Measurements from ENCODE around the gene MAST4.

Gene MAST4

DNA sequence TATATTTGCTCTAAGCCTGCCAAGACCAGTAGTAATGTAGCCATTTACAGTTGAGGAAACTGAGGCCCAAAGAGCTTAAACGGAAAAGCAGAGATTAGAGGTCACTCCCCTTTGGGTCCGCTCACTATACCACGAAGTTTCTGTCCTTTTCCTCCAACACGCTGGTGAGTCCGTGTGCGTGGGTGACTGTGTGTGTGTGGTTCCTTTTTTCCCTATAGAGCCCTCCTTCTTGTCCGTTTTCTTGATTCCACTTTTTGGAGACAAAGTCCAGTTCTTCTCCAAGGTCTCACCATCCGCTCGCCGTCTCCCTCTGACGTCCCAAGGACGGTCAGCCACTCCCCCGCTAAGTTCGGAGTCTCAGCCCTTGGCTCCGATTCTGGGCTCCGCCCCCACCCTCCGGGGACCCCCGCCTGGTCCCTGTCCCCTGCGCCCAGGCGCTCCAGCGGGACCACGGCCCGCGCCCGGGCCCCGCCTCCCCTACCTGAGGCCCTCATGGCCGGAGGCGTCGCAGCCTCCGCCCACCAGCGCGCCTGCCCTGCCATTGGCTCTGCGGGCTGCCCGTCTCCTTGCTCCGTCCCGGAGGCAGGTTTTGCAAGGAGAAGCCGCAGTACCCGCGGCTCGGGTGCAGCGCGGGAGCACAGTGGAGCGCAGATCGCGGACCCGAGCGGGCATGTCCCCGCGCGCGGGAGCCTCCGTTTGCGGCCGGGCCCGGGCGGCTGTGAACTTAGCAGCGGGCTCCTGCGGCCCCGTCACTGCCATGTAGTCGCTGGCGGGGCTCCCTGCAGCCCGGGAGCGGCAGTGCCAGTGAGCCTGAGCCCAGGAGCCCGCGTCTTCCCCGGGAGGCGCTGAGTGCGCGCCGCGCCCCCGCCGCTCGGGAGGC is at the start of gene MAST4:
TSS of gene MAST4 (plus strand) at position 638 of the 880 bp plus-strand sequence. CDS start 263 bp downstream, outside the sequence.
- peak; percentile 73 for DNase-seq

DNA sequence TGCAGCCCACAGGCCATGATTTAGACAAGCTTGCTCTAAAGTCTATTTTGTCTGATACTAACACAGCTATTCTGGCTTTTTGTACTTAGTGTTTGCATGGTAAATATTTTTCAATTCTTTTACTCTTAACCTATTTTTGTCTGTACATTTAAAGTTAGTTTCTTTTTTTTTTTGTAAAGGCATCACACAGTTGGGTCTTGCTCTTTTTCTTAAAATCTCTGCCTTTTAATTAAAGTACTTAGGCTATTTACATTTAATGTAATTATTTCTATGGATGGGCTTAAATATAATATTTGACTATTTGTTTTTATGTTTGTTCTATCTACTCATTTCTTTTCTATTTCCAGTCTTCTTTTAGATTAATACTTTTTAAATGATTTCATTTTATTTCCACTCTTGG is 49.7 kb upstream of the MAST4 start:
- no peak for DNase-seq

DNA sequence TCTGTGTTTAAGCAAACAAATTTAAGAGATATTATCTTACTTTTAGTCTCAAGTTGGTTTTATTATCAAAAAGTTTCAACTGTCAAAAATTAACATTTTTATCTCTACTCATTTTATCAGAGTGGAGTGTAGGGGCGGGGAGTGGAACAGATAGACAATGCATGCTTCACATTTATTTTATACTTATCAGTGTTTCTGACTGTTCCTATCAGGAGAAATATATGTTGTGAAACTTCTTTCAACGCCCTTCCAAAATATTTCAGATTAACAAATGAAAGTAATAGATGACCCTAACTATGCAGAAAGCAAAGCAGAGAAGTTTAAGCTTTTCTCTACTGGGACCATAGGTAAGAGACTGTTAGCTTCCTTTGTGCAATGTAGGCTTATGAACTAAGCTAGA is 44.9 kb upstream of the MAST4 start:
- no peak for DNase-seq

DNA sequence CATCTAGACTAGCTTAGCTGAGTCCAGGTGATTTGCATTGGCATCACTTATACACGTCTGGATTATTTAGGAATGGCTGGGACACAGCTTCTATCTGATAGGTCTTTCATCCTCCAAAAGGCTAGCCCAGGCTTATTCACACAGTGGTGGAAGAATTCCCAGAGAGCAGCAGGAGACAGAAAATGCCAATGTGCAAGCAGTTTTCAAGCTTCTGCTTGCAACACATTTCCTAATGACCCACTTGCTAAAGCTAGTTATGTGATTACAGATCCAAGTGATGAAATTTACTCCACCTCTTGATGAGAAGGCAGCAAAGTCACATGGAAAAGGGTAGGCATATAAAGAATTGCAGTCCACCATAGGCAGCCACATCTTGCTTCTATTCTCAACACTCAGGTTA is 44.2 kb upstream of the MAST4 start:
- DNase-seq = no peak

DNA sequence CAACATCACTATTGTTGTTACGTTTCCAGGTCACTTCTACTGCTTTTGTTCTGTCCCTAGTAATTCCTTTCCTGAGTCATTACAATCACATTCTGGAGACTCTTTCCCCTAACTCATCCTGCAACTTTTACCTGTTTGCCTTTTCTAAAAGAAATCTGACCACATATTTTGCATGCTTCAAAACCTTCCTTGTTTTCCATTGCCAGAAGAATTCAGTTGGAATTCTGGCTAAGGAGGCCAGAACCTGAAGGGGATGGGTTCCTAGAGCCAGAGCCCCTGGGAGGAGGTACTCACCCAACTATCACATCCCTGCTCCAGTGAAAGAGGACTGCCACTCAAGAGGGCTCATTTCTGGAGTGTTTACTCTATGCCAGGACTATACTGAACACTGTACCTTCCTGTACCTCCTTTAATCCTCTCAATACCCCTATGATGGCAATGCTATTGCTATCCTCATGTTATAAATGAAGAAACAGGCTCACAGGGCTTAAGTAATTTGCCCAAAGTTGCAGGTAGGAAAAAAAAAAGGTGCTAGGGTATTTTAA is 42.8 kb upstream of the MAST4 start:
- no peak for DNase-seq

DNA sequence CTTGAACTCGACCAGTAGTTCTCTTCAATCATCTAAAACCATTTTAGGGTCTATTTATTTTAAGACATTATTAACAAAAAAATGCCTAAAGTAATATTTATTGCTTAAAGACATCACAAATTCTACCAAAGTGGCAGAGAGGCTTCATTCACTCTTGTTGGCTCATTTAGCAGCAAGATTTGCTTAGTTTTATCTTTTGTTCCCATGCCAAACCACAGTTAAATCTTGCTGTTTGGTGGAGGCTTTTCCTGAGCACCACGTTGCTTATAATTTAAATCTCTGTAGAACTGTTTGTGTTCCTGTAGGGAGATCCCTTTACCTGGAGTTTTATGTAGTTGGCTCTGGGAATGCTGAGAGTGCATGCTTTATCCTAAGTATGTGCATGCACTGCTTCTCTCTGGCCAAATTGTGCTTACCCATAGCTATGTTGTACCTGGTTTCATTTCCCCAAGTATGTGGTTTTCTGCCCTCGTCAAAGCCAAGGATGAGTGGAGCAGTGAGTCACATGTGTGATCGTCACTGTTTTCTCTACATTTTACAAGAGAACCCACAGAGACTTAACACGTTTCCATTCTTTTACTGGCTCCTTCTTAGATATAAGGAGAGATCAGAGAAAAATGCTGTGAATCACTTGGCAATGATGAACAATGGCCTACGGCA is 42.1 kb upstream of the MAST4 start:
- DNase-seq = no peak

DNA sequence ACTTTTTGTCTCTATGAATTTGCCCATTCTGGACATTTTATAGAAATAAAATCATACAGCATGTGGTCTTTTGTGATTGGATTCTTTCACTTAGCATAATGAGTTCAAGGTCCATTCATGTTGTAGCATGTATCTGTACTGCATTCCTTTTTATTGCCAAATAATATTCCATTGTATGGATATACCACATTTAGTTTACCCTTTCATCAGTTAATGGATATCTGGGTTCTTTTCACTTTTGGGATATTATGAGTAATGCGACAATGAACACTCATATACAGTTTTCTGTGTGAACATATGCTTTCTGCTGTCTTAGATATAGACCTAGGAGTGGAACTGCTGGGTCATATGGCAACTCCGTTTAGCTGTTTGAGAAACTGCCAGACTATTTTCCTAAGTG is 41.3 kb upstream of the MAST4 start:
- no peak for DNase-seq

DNA sequence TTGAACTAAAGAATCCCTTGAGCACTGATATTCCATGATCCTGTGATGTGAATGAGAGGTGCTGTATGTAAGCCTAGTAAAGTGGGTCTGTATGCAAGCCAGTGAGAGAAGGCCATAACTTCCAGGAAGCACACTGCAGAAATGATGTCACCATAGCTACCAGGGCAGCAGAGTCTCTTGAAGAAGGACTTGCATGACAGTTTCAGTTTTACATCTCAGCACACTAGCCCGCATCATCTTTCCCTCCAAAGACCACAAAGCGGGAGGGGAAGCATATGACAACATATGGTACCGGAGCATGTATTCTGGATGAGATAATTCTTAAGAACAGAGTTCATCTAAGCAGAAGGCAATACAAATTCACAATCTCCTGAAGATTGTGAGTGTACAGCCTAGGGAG is 37.6 kb upstream of the MAST4 start:
- no peak for DNase-seq

DNA sequence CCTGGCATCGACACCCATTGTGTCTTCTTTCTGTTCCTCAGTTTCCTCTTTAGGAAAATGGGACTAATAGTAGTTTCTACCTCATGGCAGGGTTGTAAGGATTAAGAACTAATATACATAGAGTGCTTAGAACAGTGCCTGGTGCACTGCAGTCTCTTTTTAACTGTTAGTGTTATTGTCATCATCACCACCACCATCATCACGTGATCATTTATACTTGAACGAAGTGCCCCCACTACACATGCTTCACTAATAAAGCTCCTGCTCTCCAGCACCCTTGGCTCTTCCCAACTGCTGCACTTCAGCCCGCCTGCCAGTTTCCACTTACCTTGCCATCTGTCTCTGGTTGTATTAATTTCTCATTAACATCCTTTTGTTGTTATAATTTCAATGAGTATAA is 35.8 kb upstream of the MAST4 start:
- no peak for DNase-seq

DNA sequence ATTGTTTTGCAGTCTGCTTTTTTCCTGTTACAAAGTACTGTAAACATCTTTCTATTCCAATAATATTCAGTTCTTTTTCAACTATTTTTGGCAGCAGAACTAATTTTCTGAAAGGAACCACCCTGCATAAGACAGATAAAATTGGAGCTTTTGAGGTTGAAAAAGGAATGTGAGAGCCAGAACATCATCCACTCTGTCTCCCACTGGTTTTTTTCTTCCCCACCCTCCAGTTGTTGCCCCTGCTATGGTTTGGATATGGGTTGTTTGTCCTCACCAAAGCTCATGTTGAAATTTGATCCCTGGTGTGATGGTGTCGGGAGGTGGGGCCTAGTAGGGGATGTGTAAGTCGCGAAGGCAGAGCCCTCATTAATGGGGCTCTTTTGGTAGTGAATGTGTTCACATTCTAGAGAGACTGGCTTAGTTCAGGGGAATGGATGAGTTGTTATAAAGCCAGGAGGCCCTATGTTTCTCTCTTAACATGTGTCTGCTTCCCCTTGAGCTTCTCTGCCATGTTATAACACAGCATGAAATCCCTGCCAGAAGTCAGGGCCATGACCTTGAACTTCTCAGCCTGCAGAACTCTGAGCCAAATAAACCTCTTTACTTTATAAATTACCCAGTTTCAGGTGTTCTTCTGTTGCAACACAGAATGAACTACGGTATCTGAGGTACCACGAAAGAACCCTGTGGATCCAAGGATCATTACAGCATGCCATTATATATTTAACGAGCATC is 34.8 kb upstream of the MAST4 start:
- DNase-seq = no peak

DNA sequence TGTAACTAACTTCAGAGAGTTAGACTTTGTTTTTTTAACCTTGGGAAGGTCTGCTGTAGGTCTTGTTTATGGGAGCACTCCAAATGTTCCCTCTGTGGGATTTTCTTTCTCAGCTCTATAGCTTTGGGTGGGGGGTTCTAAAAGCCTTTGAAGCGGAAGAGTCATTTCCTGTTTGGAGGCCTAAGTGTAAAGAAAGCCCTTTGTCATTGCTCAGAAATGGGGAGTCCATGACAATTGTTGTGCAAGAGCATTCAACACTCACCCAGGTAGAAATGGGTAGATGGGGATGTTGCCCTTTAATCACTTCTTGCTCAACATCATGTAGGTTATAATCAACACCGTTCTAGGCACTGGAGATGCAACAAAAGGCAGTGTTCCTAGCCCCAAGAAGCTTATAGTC is 30.3 kb upstream of the MAST4 start:
- no peak for DNase-seq

DNA sequence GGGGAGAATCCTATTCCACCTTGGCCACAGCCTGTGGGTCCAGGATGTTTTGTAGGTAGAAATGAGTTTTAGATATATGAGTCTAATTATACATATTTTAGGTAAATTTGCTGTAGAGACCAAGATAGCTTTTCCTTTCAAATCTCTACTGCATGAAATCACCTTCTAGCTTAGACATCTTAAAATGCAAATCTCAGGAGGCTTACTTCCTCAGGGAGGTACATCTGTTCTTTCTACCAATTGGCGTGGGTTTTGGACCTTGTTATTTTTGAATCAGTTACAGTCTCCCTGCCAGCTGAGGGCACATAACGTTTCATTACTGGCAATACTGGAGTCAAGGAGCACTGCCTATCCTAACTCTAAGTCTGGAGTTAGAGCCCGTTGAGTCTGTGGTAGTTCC is 28.7 kb upstream of the MAST4 start:
- DNase-seq = no peak

DNA sequence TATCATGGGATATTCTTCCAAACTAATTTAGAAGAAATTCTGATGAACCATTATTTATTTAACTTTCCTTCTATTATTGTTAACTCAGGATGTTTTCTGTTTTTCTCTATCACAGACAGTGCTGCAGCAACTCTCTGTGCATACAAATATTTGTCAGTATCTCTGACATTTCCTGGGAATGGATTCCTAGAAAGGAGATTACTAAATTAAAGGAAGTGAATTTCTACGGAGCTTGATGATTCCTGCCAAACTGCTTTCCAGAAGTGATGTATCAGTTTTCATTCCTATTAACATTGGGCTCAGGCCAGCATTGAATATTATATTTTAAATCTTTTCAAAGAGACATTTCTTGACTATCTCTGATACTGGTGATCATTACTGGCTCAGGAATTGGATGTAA is 26.0 kb upstream of the MAST4 start:
- no peak for DNase-seq

DNA sequence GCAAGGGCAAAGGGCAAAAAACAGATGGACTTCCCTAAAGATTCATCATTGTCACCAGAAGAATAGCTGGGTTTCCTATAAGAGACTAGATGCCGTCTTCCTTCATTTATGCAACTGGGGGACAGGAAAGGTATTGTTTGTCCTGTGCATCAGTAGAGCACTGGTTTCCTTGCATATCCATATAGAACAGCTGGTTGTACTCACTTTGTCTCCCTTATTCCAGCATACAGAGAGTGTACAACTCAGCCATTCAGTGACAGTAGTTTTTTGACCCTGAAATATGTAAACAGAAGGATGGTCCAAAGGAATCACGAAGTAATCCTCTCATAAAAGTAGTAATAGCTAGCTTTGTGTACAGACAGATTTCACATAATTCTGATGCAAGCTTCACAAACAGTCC is 22.5 kb upstream of the MAST4 start:
- DNase-seq = no peak

DNA sequence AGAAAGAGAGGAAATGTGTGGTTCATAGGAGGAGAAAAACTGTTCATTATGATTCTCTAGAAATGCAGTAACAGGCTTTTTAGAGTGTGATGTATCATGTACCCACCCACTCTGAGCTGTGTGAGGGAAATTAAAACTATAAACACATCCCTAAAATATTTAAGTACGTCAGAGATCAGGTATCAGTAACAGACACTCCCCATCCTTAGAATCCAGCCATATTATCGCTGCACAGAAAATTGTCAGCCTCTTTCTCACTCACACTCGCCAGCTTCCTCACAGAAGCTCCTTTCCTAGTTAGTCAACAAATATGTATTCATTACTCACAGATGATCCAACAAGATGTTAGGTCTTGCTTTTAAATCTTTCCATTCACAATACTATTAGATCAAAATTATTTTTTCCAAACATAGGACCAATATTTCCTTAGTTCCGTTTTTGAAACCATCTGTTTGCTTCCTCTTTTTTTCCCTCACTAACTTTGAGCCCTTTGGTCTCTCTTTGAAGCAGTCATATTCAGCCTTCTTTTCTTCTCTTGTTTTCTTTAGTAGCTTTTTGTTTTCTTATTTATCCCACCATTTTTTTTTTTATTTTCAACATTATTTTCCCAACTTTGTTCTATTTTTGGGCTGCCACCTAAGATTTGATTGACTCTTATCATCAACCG is 13.6 kb upstream of the MAST4 start:
- DNase-seq = no peak

DNA sequence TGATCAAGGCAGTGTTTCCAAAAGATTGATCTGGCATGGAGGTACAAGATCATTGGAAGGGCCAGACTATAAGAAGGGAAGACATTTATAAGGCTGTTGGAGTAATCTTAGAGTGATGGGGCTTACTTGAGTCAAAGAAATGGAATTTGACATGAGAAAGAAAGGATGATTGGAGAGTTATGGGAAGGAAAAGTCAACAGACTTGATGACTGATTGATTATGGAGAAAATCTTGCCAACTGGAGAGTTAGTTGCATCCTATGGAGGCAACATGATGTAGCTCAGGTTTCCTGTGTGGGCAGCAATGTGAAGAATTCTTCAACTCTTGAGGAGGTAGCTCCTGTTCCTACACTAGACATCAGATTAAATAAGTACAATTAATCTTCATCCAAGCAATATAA is 10.9 kb upstream of the MAST4 start:
- no peak for DNase-seq

DNA sequence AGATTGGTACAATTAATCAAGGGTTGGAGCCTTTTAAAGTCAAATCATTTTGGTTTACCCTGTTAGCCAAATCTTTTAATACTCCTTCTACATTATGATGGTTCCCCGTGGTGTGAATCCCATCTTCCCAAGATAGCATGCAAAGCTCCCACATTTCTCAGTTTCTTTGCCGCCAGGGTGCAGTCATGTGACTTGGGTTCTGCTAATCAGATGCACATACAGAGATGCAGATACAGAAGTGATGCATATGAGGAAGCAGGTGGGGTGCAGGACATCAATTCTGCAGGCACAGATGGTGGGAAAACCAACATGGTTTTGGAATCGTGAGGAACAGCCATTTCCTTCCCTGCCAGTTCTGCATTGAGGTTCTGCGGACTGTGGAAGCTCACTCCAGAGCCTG is 8.4 kb upstream of the MAST4 start:
- no peak for DNase-seq

DNA sequence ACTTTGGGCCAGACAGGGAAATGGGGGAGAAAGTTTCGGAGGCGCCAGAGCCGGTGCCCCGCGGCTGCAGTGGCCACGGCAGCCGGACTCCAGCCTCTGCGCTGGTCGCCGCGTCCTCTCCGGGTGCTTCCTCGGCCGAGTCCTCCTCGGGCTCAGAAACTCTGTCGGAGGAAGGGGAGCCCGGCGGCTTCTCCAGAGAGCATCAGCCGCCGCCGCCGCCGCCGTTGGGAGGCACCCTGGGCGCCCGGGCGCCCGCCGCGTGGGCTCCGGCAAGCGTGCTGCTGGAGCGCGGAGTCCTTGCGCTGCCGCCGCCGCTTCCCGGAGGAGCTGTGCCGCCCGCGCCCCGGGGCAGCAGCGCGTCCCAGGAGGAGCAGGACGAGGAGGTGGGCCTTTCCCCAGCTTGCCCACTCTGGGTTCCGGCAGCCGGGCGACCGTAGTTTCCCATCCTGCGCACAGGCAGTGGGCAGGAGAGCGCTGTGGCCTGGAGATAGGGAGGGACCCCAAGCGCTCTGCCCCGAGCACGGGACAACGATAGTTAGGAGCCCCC is 516 bp downstream of the MAST4 start:
- no peak for DNase-seq

DNA sequence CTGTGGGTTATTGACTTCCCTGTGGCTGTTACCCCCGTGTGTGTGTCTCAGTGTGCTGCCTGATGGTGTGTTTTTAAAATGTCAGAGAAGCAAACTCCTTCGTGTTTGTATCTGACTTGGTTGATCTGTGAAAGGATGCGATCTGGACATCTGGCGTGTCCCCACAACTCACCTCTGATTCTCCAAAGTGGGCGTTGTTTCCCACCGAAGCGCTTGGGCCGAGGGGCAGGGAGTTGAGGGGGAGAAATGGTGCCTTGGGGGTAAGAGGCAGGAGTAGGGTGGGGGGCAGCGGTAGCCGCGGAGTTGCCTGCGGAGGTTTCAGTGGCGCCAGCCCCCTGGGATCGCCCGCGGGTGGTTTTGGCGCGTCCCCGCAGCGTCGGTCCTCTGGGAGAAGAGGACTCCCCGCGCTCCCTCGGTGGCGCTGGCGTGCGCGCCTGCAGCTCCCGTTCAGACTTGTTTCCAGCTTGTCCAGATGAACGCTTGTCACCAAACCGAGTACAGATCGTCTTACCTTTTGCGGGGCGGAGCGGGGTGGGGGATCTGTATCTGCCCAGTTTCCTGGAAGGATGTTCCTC is 1.1 kb downstream of the MAST4 start:
- DNase-seq = peak; percentile 4

DNA sequence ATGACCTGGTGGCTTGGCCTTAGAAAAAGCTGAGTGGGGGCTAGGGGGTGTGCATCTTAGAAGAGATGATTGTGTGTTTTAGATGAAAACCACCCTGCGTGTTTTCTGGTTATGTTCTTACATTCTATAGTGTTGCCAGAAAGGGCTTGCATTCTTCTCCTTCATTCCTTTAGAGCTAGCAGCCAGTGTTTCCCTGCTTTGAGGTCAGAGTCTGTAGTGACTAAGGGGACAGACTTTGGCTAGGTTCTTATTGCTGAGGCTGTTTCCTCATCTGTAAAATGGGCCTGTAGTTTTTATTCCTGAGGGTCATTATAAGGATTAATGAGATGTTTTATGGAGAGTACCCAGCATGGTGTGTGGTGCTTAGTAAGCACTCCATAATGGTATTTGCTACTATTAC is 6.4 kb downstream of the MAST4 start:
- no peak for DNase-seq

DNA sequence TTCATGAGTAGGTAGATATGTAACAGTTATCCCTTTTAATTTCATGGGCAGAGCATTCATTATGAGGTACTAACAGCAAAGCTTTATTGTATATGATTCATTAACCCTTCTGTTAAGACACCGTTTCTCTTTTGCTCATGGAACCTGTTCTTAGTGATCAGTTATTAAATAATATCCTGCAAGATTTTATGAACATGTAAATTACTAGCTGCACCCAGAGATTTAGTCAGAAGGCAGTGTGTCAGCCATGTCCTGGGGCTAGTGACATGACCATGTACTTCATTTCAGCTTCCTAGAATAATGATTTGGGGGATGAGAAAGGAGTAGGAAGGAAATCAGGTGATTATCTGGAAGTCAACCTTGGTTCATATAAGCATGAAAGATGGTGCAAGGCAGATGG is 7.0 kb downstream of the MAST4 start:
- DNase-seq = no peak

DNA sequence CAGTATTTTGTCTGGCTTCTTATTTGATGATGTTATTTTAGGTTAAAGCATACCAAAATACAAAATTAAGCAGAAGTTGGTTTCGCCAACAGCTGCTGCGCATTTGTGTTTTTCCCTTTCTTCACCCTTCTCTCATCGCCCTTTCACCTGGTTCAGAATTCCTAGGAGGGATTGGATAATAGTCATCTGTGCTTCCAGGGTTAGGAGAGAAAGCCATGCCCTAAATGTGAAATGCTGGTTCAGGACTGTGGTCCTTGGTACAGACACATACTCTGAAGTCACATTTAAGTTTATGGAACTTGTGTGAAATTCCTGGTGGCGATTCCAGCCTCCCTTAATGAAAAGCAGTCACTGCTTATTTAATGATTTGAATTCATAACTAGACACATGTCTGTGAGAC is 7.7 kb downstream of the MAST4 start:
- DNase-seq = no peak
